Measurements from ENCODE around the gene SELENOV.

Gene SELENOV

GRCh38 chr19:39558624-39559117 is 43.7 kb downstream of the SELENOV start:
- no peak for DNase-seq

GRCh38 chr19:39563408-39563807 is 48.5 kb downstream of the SELENOV start:
- DNase-seq = no peak

- DNase-seq = no peak
Measured at GRCh38 chr19:39566064-39566463, 51.1 kb downstream of the SELENOV start.

GRCh38 chr19:39568604-39569003 is 53.7 kb downstream of the SELENOV start:
- DNase-seq = peak; percentile 29
